Measurements from ENCODE around the gene ZNF526.

DNA sequence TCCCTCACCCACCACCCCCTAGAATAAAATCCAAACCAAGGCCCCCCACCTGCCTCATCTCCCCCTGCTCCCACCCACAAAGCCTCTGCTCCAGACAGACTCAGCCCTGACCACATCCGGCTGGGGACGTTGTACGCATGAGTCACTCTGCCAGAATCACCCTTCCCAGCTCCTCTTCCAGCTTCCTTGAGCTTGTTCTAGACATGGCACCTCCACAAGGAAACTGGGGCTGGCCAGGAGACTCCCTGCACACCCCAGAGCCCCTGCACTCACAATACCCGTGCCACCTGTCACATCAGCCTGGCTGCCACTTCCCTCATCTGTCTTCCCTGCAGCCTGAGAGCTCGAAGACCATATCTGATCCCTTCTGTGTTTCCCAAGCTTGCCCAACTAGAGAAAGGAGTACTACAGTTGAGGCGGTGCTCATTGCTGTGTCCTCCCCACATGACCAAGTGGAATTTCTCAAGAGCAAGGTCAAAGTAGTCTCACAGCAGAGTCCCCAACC, 12.3 kb upstream of the ZNF526 start:
- TF ChIP-seq CTCF (IDR thresholded peaks at IDR 0.05) (no peak), POLR2A (IDR thresholded peaks at IDR 0.05) (no peak)

Data from esophagus squamous epithelium (tissue), 4 donors.